HCT116 (cell line): Measurements from ENCODE around the gene ABHD17B.

Experiments used
- ELF1 ChIP-seq: IDR thresholded peaks from 2 replicates; pipeline ENCODE4 v1.6.1; 2012; ENCODE audit warnings: low read depth, borderline replicate concordance
- EZH2phosphoT487 ChIP-seq: fragments of 200-600 bp; IDR thresholded peaks from 2 replicates; pipeline ENCODE4 v1.6.1; 2018; ENCODE audit warnings: antibody characterized with exemption, borderline replicate concordance
- FOSL1 ChIP-seq: IDR thresholded peaks from 2 replicates; pipeline ENCODE4 v1.6.1; 2012; ENCODE audit warnings: low read depth
- POLR2A ChIP-seq: IDR thresholded peaks from 2 replicates; pipeline ENCODE4 v1.7.0; 2011; ENCODE audit warnings: borderline replicate concordance; ENCODE audit not compliant: insufficient read depth, insufficient read length; ENCODE audit errors: extremely low read depth
- POLR2AphosphoS5 ChIP-seq: IDR thresholded peaks from 2 replicates; pipeline ENCODE4 v1.6.1; 2011; ENCODE audit warnings: mild to moderate bottlenecking, low read depth, low read length, moderate library complexity
- TCF7L2 ChIP-seq: IDR thresholded peaks from 2 replicates; pipeline ENCODE4 v1.7.0; 2011; ENCODE audit warnings: borderline replicate concordance, inconsistent platforms; ENCODE audit not compliant: insufficient read depth, insufficient read length; ENCODE audit errors: extremely low read depth
- ZNF274 ChIP-seq: fragments of 200-500 bp; sonication (Bioruptor generic); IDR thresholded peaks from 2 replicates; pipeline ENCODE4 v1.6.1; 2014; ENCODE audit warnings: mild to moderate bottlenecking, low read depth, low read length, inconsistent platforms
- TF ChIP-seq, protein P1 (sequence below): IDR thresholded peaks from 2 replicates; pipeline ENCODE4 v1.6.1; 2012; ENCODE audit warnings: low read depth
- TF ChIP-seq, protein P2 (sequence below), 3 experiments: fragments of 200-600 bp in 1 of 3; sonication (generic) in 1 of 3; IDR thresholded peaks in 2 of 3; conservative IDR thresholded peaks in 1 of 3; 2 replicates each; pipeline ENCODE4 v1.5.1; 2012 to 2017; ENCODE audit warnings: low read depth in 2 of 3, low read length in 2 of 3, antibody characterized with exemption in 1 of 3, borderline replicate concordance in 1 of 3, control low read depth in 1 of 3, mild to moderate bottlenecking in 1 of 3, mixed read lengths in 1 of 3, mixed run types in 1 of 3, moderate library complexity in 1 of 3; ENCODE audit not compliant: insufficient read depth in 1 of 3
- TF ChIP-seq, protein P3 (sequence below): IDR thresholded peaks from 2 replicates; pipeline ENCODE4 v1.6.1; 2012

DNA sequence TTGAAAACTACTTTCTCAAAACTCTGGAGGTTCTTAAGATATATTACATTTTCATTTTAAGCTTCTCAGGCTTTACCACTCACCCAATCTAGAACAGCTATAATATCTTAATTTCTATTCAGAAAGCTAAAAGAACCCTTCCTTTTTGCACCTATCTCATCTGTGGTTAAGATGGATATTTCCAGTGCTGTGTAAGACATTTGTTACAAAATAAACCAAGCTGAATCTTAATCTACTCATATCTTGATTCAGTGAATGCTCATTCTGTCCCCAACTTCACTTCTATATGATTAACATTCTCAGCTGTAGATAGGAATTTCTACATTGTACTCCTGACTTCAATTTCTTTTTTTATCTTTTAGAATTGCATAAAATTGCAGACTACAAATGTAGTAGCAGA is 15.0 kb downstream of the ABHD17B start:
- TF ChIP-seq ELF1 (no peak), POLR2A (no peak), EZH2phosphoT487 (no peak), POLR2AphosphoS5 (no peak), TCF7L2 (no peak), FOSL1 (no peak), ZNF274 (no peak)
- TF ChIP-seq, protein P1, sequence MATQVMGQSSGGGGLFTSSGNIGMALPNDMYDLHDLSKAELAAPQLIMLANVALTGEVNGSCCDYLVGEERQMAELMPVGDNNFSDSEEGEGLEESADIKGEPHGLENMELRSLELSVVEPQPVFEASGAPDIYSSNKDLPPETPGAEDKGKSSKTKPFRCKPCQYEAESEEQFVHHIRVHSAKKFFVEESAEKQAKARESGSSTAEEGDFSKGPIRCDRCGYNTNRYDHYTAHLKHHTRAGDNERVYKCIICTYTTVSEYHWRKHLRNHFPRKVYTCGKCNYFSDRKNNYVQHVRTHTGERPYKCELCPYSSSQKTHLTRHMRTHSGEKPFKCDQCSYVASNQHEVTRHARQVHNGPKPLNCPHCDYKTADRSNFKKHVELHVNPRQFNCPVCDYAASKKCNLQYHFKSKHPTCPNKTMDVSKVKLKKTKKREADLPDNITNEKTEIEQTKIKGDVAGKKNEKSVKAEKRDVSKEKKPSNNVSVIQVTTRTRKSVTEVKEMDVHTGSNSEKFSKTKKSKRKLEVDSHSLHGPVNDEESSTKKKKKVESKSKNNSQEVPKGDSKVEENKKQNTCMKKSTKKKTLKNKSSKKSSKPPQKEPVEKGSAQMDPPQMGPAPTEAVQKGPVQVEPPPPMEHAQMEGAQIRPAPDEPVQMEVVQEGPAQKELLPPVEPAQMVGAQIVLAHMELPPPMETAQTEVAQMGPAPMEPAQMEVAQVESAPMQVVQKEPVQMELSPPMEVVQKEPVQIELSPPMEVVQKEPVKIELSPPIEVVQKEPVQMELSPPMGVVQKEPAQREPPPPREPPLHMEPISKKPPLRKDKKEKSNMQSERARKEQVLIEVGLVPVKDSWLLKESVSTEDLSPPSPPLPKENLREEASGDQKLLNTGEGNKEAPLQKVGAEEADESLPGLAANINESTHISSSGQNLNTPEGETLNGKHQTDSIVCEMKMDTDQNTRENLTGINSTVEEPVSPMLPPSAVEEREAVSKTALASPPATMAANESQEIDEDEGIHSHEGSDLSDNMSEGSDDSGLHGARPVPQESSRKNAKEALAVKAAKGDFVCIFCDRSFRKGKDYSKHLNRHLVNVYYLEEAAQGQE = no peak
- TF ChIP-seq, protein P2, sequence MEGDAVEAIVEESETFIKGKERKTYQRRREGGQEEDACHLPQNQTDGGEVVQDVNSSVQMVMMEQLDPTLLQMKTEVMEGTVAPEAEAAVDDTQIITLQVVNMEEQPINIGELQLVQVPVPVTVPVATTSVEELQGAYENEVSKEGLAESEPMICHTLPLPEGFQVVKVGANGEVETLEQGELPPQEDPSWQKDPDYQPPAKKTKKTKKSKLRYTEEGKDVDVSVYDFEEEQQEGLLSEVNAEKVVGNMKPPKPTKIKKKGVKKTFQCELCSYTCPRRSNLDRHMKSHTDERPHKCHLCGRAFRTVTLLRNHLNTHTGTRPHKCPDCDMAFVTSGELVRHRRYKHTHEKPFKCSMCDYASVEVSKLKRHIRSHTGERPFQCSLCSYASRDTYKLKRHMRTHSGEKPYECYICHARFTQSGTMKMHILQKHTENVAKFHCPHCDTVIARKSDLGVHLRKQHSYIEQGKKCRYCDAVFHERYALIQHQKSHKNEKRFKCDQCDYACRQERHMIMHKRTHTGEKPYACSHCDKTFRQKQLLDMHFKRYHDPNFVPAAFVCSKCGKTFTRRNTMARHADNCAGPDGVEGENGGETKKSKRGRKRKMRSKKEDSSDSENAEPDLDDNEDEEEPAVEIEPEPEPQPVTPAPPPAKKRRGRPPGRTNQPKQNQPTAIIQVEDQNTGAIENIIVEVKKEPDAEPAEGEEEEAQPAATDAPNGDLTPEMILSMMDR (IDR thresholded peaks at IDR 0.05 in 2 of 3, conservative IDR thresholded peaks at IDR 0.05 in 1 of 3; ENCODE audit: borderline replicate concordance in 1 of 3, insufficient read depth in 1 of 3, low read depth in 2 of 3, low read length in 2 of 3) = no peak
- TF ChIP-seq, protein P3, sequence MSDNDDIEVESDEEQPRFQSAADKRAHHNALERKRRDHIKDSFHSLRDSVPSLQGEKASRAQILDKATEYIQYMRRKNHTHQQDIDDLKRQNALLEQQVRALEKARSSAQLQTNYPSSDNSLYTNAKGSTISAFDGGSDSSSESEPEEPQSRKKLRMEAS = no peak
